Karpas-422 (cell line): ENCODE data around the gene ADCY9. TPM values are rescaled to one million over a fixed set of nuclear protein-coding genes. Genes with fewer than 3 reads are reported as not detected.
"Not testable (repeated sequence)": the region's sequence is repeated elsewhere in the genome, so short reads cannot be mapped to it uniquely, and the experiment has no call there.

Experiments used
- DNase-seq: peaks from one replicate; pipeline ENCODE4 v3.0.0-alpha.2; 2015
- H2AFZ ChIP-seq: fragments of 200-600 bp; sonication (generic); 2 replicates; pipeline ENCODE4 v1.6.1; 2014; ENCODE audit warnings: antibody characterized with exemption, low read length, mixed read lengths
- H3K27ac ChIP-seq: fragments of 200-600 bp; sonication (generic); 2 replicates; pipeline ENCODE4 v1.5.1; 2014; ENCODE audit warnings: mild to moderate bottlenecking, low read length, moderate library complexity
- H3K27me3 ChIP-seq: fragments of 200-600 bp; sonication (generic); 2 replicates; pipeline ENCODE4 v1.6.1; 2014; ENCODE audit warnings: low read length, mixed read lengths
- H3K36me3 ChIP-seq: fragments of 200-600 bp; sonication (generic); 2 replicates; pipeline ENCODE4 v1.6.1; 2014; ENCODE audit warnings: low read length, mixed read lengths; ENCODE audit not compliant: insufficient read depth
- H3K4me1 ChIP-seq: fragments of 200-600 bp; sonication (generic); 2 replicates; pipeline ENCODE4 v1.6.1; 2014; ENCODE audit warnings: mild to moderate bottlenecking, low read length, mixed read lengths
- H3K4me2 ChIP-seq: fragments of 200-600 bp; sonication (generic); 2 replicates; pipeline ENCODE4 v1.6.1; 2014; ENCODE audit warnings: low read length, low read depth, mild to moderate bottlenecking; ENCODE audit not compliant: poor library complexity, severe bottlenecking
- H3K4me3 ChIP-seq: fragments of 200-600 bp; sonication (generic); 2 replicates; pipeline ENCODE4 v1.5.1; 2014; ENCODE audit warnings: mild to moderate bottlenecking, antibody characterized with exemption, low read length, mixed read lengths
- H3K79me2 ChIP-seq: fragments of 200-600 bp; sonication (generic); 2 replicates; pipeline ENCODE4 v1.6.1; 2014; ENCODE audit warnings: mild to moderate bottlenecking, low read length, mixed read lengths
- H3K9ac ChIP-seq: fragments of 200-600 bp; sonication (generic); 2 replicates; pipeline ENCODE4 v1.6.0; 2014; ENCODE audit warnings: low read length
- H3K9me2 ChIP-seq: fragments of 200-600 bp; sonication (generic), shearing (Covaris generic); replicated peaks from 2 replicates; pipeline ENCODE4 v1.6.0; 2014; ENCODE audit warnings: mild to moderate bottlenecking, low read length, moderate library complexity; ENCODE audit not compliant: insufficient read depth
- H3K9me3 ChIP-seq: fragments of 300-700, 200-600 bp; sonication (generic); 2 replicates; pipeline ENCODE4 v1.6.1; 2014; ENCODE audit warnings: low read length, mixed read lengths
- H4K20me1 ChIP-seq: fragments of 200-600 bp; sonication (generic); 2 replicates; pipeline ENCODE4 v1.6.1; 2014; ENCODE audit warnings: mild to moderate bottlenecking, antibody characterized with exemption, low read length, low read depth; ENCODE audit not compliant: insufficient read depth
- total RNA-seq: library from RNA; depleted of rRNA; stranded (reverse); fragments of >200 nt; shearing (Covaris generic); gene quantifications from 2 replicates; pipeline ENCODE4 v1.2.3, GENCODE V29; 2014; ENCODE audit warnings: low replicate concordance

Gene ADCY9
- total RNA-seq, 1 experiment from 2014 or later: 0.11 TPM

DNA sequence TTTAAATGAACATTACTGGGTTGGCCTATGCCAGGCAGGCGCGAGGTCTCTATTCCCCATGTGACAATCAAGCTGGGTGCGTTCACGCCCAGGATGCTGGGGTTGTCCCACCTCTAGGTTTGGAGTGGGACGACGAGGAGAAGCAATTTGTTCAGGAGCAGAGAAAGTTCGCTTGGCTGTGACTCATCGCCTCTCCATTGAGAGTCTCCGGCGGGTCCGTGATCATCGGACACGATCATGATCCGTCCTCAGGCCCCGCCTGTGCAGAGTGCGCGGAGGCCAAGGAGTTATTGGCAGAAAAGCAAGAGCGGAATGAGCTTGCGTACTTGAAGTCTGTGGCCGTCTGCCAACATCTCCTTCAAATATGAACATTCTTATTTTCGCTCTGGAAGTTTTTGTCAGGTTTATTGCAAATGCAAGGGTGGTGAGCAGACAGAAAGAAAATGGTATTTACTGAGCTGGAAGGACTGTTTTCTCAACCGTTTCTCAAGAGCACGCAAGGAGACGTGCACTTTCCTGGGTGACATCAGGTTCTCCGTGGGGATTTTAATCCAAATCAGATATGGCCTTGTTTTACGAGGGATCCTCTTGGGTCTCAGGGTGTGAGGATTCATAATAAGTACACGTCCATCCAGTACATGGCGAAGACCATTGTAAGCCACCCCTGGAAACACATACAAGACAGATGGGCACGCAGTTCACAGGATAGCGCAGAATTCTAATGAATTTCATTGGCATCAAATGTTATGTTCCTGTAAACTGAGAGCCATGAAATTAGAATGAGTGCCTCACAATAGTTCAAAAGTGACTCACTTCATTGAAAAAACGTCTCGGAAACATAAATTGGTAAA, 165.7 kb downstream of the ADCY9 start:
- Histone ChIP-seq H3K9ac (no peak overlapping the region), H3K9me3 (no peaks in the 10 kb centered on the region), H3K4me1 (no peaks in the 10 kb centered on the region), H4K20me1 (no peaks in the 10 kb centered on the region), H3K4me3 (no peak overlapping the region), H3K36me3 (no peaks in the 10 kb centered on the region), H3K4me2 (no peak overlapping the region), H3K27ac (no peak overlapping the region), H3K9me2 (no peaks in the 10 kb centered on the region), H3K79me2 (no peaks in the 10 kb centered on the region), H3K27me3 (no peaks in the 10 kb centered on the region), H2AFZ (no peak overlapping the region)
- no peak for DNase-seq

DNA sequence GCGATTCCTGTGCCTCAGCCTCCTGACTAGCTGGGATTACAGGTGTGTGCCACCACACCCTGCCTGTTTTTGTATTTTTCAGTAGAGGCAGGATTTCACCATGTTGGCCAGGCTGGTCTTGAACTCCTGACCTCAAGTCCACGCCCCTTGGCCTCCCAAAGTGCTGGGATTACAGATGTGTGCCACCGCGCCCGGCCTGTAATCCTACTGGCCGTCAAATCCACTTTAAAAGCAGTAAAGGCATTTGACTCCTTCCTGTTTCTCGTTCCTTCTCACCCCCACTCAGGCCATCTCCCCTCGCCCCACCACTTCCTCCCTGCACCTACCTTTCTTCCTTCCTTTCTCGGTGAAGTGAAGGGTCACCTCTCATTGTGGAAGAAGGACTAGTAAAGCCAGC, 166.3 kb downstream of the ADCY9 start:
- DNase-seq: no peak
- Histone ChIP-seq H3K27ac (no peak overlapping the region), H3K9me3 (no peaks in the 10 kb centered on the region), H3K79me2 (no peaks in the 10 kb centered on the region), H3K4me1 (no peaks in the 10 kb centered on the region), H3K9ac (no peak overlapping the region), H3K4me3 (no peak overlapping the region), H3K36me3 (no peaks in the 10 kb centered on the region), H3K27me3 (no peaks in the 10 kb centered on the region), H3K4me2 (no peak overlapping the region), H3K9me2 (no peaks in the 10 kb centered on the region), H4K20me1 (no peaks in the 10 kb centered on the region), H2AFZ (no peak overlapping the region)

DNA sequence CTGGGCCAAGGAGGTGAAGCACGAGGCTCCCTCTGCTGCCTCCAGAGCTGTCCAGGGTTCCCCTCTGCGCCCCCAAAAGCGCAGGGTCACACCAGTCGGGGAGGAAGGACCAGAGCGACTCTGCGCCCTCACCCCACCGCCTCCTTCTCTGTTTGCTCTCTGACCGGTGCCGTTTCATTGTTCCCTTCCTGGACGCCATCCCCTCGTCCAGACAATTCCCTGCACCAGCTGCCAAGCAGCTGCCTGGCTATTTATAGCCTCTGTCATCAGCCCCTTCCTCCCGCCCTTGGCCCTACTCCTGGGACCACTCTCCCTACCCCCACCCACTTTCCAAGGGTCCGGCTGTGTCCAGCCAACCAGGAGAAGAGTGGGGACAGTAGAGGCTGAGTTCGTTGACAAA, 167.0 kb downstream of the ADCY9 start:
- Histone ChIP-seq H3K9ac (no peak overlapping the region), H3K36me3 (no peaks in the 10 kb centered on the region), H3K4me2 (no peak overlapping the region)

DNA sequence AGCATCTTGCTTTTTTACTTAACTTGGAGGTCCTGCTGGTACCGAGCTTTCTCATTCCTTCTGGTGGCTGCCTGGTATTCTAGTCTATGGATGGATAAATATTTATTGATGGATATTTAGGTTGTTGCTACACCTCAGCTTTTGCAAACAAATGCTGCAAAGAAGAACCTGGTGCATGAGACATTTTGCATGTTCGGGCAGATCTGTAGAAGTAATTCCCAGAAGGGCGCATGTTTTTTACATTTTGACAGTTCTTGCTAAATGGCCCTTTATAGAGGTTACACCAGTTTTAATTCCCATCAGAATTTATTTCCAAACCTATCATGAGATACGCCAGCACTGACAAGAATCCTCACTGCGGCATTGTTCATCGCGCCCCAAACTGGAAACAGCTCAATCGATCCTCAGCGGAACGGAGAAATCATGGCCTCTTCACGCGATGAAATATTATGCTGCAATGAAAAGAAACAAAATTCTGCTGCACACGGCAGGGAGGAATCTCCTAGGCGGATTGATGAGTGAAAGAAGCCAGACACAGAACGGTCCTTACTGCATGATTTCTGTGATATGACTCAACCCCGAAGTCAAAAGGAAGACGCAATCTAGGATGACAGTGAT, 167.8 kb downstream of the ADCY9 start:
- no peak overlapping the region for H3K4me3 ChIP-seq
- no peak overlapping the region for H3K27ac ChIP-seq
- H4K20me1 ChIP-seq: no peaks in the 10 kb centered on the region
- H3K4me1 ChIP-seq: no peaks in the 10 kb centered on the region
- H3K79me2 ChIP-seq: no peaks in the 10 kb centered on the region
- H3K27me3 ChIP-seq: no peaks in the 10 kb centered on the region
- no peak for DNase-seq
- H2AFZ ChIP-seq: no peak overlapping the region
- H3K9me3 ChIP-seq: no peaks in the 10 kb centered on the region
- H3K9me2 ChIP-seq: no peaks in the 10 kb centered on the region
- no peak overlapping the region for H3K9ac ChIP-seq
- no peaks in the 10 kb centered on the region for H3K36me3 ChIP-seq
- H3K4me2 ChIP-seq: no peak overlapping the region

More for the DNA sequence above, 167.0 kb downstream of the ADCY9 start:
- no peaks in the 10 kb centered on the region for H3K9me2 ChIP-seq
- H3K4me1 ChIP-seq: no peaks in the 10 kb centered on the region
- H3K4me3 ChIP-seq: no peak overlapping the region
- no peak overlapping the region for H2AFZ ChIP-seq
- no peak for DNase-seq
- no peaks in the 10 kb centered on the region for H4K20me1 ChIP-seq
- no peak overlapping the region for H3K27ac ChIP-seq
- H3K27me3 ChIP-seq: no peaks in the 10 kb centered on the region
- no peaks in the 10 kb centered on the region for H3K9me3 ChIP-seq
- H3K79me2 ChIP-seq: no peaks in the 10 kb centered on the region

DNA sequence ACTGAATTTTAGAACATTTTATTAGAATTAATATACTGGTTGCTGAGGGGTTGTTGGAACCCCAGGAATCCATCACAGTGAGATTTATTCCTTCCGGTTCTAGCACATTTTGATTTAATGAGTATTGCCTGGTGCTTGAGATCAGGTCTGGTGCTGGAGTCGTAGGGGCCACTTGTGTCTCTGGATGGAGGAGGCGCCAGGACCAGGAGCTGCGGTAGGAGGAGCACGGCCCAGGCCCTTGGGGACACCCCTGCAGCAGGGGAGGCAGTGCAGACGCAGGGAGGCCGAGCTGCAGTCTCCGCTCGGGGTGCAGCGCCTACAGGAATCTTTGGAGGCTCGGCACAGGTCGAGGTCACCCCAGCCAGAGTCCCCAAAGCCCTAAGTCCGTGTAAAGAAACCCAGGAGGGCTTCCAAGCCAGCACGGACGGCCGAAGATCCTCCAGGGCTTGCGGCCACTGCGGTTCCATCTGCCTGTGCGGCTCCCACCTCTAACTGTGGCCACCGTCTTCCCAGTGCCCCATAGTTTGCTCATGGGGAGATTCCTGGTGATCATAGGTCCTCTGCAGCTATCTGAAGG, 169.6 kb downstream of the ADCY9 start:
- no peaks in the 10 kb centered on the region for H3K27me3 ChIP-seq
- no peak overlapping the region for H3K9ac ChIP-seq
- H3K4me3 ChIP-seq: no peak overlapping the region
- H3K4me2 ChIP-seq: no peak overlapping the region
- H3K36me3 ChIP-seq: no peaks in the 10 kb centered on the region
- no peaks in the 10 kb centered on the region for H3K9me2 ChIP-seq
- no peaks in the 10 kb centered on the region for H3K9me3 ChIP-seq
- no peak overlapping the region for H3K27ac ChIP-seq
- no peak overlapping the region for H2AFZ ChIP-seq
- H3K4me1 ChIP-seq: no peaks in the 10 kb centered on the region
- H3K79me2 ChIP-seq: no peaks in the 10 kb centered on the region
- H4K20me1 ChIP-seq: no peaks in the 10 kb centered on the region
- DNase-seq: no peak

DNA sequence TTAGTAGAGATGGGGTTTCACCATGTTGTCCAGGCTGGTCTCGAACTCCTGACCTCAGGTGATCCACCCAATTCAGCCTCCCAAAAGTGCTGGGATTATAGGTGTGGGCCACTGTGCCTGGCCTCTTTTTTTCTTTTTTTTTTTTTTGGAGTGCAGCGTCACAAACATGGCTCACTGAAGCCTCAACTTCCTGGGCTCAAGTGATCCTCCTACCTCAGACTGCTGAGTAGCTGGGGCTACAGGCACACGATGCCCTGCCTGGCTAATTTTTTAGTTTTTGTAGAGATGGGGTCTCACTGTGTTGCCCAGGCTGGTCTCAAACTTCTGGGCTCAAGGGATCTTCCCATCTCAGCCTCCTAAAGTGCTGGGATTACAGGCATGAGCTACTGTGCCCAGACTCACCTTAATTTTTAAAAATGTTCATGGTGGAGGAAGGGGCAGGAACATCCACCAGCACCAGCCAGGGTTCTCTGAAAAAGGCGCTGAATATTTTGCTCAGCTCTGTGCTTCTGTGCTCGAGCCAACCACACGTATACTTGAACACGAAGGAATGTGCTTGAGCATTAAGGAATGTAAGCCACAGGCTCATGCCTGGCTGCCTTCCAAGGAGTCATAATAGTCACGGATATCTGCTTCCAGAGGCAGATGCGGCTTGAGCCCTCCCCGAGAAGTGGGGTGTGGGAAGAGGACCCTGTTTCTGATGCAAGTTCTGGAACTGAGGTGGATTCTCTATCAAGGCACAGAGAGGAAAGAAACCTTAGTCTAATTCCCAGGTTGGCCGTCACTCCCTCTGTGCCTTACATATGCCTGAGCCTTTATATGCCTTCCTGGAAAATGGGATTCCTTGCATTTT, 170.3 kb downstream of the ADCY9 start:
- H3K9me3 ChIP-seq: no peaks in the 10 kb centered on the region
- no peak overlapping the region for H2AFZ ChIP-seq
- no peaks in the 10 kb centered on the region for H4K20me1 ChIP-seq
- H3K27ac ChIP-seq: no peak overlapping the region
- H3K27me3 ChIP-seq: no peaks in the 10 kb centered on the region
- DNase-seq: no peak
- no peaks in the 10 kb centered on the region for H3K36me3 ChIP-seq
- no peak overlapping the region for H3K4me3 ChIP-seq
- no peaks in the 10 kb centered on the region for H3K4me1 ChIP-seq
- H3K79me2 ChIP-seq: no peaks in the 10 kb centered on the region
- H3K9ac ChIP-seq: no peak overlapping the region
- no peaks in the 10 kb centered on the region for H3K9me2 ChIP-seq
- H3K4me2 ChIP-seq: no peak overlapping the region

DNA sequence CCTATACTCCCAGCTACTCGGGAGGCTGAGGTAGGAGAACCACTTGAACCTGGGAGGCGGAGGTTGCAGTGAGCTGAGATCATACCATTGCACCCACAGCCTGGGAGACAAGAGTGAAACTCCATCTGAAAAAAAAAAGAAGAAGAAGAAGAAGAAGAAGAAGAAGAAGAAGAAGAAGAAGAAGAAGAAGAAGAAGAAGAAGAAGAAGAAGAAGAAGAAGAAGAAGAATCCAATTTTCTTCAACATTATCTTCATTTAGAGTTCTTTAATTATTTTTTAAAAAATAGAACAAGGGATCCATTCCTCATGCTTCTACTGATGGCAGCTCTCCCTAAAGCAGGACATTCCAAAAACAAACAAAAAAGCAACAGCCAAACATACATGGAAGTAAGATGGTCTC, 171.8 kb downstream of the ADCY9 start:
- H3K79me2 ChIP-seq: not testable (repeated sequence)

DNA sequence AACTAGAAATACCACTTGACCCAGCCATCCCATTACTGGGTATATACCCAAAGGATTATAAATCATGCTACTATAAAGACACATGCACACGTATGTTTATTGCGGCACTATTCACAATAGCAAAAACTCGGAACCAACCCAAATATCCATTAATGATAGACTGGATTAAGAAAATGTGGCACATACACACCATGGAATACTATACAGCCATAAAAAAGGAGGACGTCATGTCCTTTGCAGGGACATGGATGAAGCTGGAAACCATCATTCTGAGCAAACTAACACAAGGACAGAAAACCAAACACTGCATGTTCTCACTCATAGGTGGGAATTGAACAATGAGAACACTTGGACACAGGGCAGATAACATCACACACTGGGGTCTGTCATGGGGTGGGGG, 174.1 kb downstream of the ADCY9 start:
- H3K36me3 ChIP-seq, H3K9me3 ChIP-seq, H3K9ac ChIP-seq, H4K20me1 ChIP-seq, DNase-seq, H3K4me1 ChIP-seq, H3K4me2 ChIP-seq, H3K9me2 ChIP-seq, H2AFZ ChIP-seq, H3K79me2 ChIP-seq, H3K4me3 ChIP-seq, H3K27me3 ChIP-seq, H3K27ac ChIP-seq: not testable (repeated sequence)

More for the DNA sequence above, 171.8 kb downstream of the ADCY9 start:
- not testable (repeated sequence) for H3K9ac ChIP-seq, H4K20me1 ChIP-seq, H3K4me1 ChIP-seq, H3K27ac ChIP-seq, H3K27me3 ChIP-seq, H3K9me3 ChIP-seq, H3K36me3 ChIP-seq, H3K4me2 ChIP-seq, H3K9me2 ChIP-seq, H2AFZ ChIP-seq, DNase-seq, H3K4me3 ChIP-seq
